Astrocyte (in vitro differentiated cells and primary cell): ENCODE results near the gene ULBP1. TPM values are rescaled to one million over a fixed set of nuclear protein-coding genes. Genes with fewer than 3 reads are reported as not detected.

Source experiments
- DNase-seq: peaks from one replicate; pipeline ENCODE4 v3.0.0-alpha.2; 2010; ENCODE audit warnings: low read depth
- FAIRE-seq: peaks from 2 replicates; lab custom pipeline; 2011; peaks lifted over from hg19 to GRCh38; lab: Jason Lieb, UNC
- H2AFZ ChIP-seq: 2 replicates; pipeline ENCODE4 v1.6.0; 2012; ENCODE audit warnings: low read depth, low read length, inconsistent platforms
- H3K27ac ChIP-seq: 2 replicates; pipeline ENCODE4 v1.5.1; 2011; ENCODE audit warnings: low read depth, low read length, inconsistent platforms
- H3K27me3 ChIP-seq: 2 replicates; pipeline ENCODE4 v1.6.0; 2011; ENCODE audit warnings: low read length, inconsistent platforms; ENCODE audit not compliant: insufficient read depth
- H3K36me3 ChIP-seq: 2 replicates; pipeline ENCODE4 v1.5.1; 2011; ENCODE audit warnings: low read length, inconsistent platforms; ENCODE audit not compliant: insufficient read depth
- H3K4me1 ChIP-seq: 2 replicates; pipeline ENCODE4 v1.5.1; 2011; ENCODE audit warnings: low read length, inconsistent platforms; ENCODE audit not compliant: insufficient read depth
- H3K4me2 ChIP-seq: 2 replicates; pipeline ENCODE4 v1.6.0; 2012; ENCODE audit warnings: low read length, inconsistent platforms
- H3K4me3 ChIP-seq: 2 replicates; pipeline ENCODE4 v1.5.1; 2011; ENCODE audit warnings: low read depth, mild to moderate bottlenecking, low read length, inconsistent platforms; ENCODE audit not compliant: insufficient read depth
- H3K79me2 ChIP-seq: 2 replicates; pipeline ENCODE4 v1.6.0; 2012; ENCODE audit warnings: mild to moderate bottlenecking, low read length, inconsistent platforms; ENCODE audit not compliant: insufficient read depth
- H3K9ac ChIP-seq: 2 replicates; pipeline ENCODE4 v1.6.0; 2012; ENCODE audit warnings: mild to moderate bottlenecking, low read length, inconsistent platforms
- H3K9me3 ChIP-seq: 2 replicates; pipeline ENCODE4 v1.5.1; 2012; ENCODE audit warnings: low read depth, mild to moderate bottlenecking, low read length, inconsistent platforms; ENCODE audit not compliant: insufficient read depth
- H4K20me1 ChIP-seq: 2 replicates; pipeline ENCODE4 v1.6.0; 2012; ENCODE audit warnings: low read length, inconsistent platforms; ENCODE audit not compliant: insufficient read depth
- H3K27ac Mint-ChIP-seq: one replicate; pipeline ENCODE4 v1.8.0; 2021; ENCODE audit warnings: mild to moderate bottlenecking, mixed read lengths; ENCODE audit not compliant: unreplicated experiment
- H3K27me3 Mint-ChIP-seq: one replicate; pipeline ENCODE4 v1.8.0; 2021; ENCODE audit warnings: low read depth, mixed read lengths; ENCODE audit not compliant: unreplicated experiment
- H3K36me3 Mint-ChIP-seq: one replicate; pipeline ENCODE4 v1.8.0; 2021; ENCODE audit warnings: low read depth, mixed read lengths; ENCODE audit not compliant: unreplicated experiment
- H3K4me1 Mint-ChIP-seq: one replicate; pipeline ENCODE4 v1.8.0; 2021; ENCODE audit warnings: low read depth, mixed read lengths; ENCODE audit not compliant: unreplicated experiment
- H3K4me3 Mint-ChIP-seq: one replicate; pipeline ENCODE4 v1.8.0; 2021; ENCODE audit warnings: mild to moderate bottlenecking, moderate library complexity, mixed read lengths; ENCODE audit not compliant: unreplicated experiment
- H3K9me3 Mint-ChIP-seq: one replicate; pipeline ENCODE4 v1.8.0; 2021; ENCODE audit warnings: mild to moderate bottlenecking, mixed read lengths; ENCODE audit not compliant: unreplicated experiment
- EZH2 ChIP-seq: IDR thresholded peaks from 2 replicates; pipeline ENCODE4 v1.6.1; 2012; ENCODE audit warnings: mild to moderate bottlenecking, low read length, inconsistent platforms; ENCODE audit not compliant: insufficient read depth
- total RNA-seq: library from RNA; stranded (reverse); gene quantifications from 2 replicates; pipeline ENCODE4 v1.2.1, GENCODE V29; 2021
- TF ChIP-seq, protein P1 (sequence below): IDR thresholded peaks from 2 replicates; pipeline ENCODE4 v1.5.1; 2011; ENCODE audit warnings: low read depth, mild to moderate bottlenecking, inconsistent platforms, low read length, moderate library complexity; ENCODE audit not compliant: insufficient read depth

Gene ULBP1
- total RNA-seq, 1 donor from 2014 or later: 7.4 TPM

DNA sequence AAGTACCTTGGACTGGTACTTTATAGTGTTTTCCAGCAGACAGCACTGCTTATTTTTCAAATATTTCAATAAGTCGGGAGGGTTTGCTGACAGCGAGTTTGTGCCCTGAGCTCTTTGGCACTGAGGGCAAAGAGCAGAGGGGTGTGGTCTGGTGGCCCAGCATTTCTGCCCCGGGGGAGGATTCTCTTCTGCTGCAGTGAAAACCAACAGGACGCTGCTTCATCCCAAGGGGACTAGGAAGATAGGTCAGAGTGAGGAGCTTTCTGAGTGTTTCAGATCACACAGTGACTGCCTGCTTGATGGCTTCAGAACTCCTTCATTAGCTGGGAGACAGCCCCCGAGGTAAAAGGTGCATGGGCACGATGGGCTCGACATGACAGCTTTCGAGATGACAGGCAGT is 13.3 kb upstream of the ULBP1 start:
- Mint-ChIP-seq H3K9me3 (peaks cover 4% of the 10 kb centered on the region), H3K27ac (no peak overlapping the region), H3K4me1 (peaks cover 2% of the 10 kb centered on the region), H3K4me3 (no peak overlapping the region), H3K27me3 (peaks cover 76% of the 10 kb centered on the region), H3K36me3 (peaks cover 4% of the 10 kb centered on the region)
- H3K36me3 ChIP-seq: no peaks in the 10 kb centered on the region
- H3K27ac ChIP-seq: no peak overlapping the region
- no peaks in the 10 kb centered on the region for H4K20me1 ChIP-seq
- H2AFZ ChIP-seq: no peak overlapping the region
- H3K9me3 ChIP-seq: no peaks in the 10 kb centered on the region
- no peaks in the 10 kb centered on the region for H3K4me1 ChIP-seq
- no peak overlapping the region for H3K9ac ChIP-seq
- no peaks in the 10 kb centered on the region for H3K79me2 ChIP-seq
- no peak for DNase-seq
- TF ChIP-seq EZH2: no peak
- TF ChIP-seq, protein P1, sequence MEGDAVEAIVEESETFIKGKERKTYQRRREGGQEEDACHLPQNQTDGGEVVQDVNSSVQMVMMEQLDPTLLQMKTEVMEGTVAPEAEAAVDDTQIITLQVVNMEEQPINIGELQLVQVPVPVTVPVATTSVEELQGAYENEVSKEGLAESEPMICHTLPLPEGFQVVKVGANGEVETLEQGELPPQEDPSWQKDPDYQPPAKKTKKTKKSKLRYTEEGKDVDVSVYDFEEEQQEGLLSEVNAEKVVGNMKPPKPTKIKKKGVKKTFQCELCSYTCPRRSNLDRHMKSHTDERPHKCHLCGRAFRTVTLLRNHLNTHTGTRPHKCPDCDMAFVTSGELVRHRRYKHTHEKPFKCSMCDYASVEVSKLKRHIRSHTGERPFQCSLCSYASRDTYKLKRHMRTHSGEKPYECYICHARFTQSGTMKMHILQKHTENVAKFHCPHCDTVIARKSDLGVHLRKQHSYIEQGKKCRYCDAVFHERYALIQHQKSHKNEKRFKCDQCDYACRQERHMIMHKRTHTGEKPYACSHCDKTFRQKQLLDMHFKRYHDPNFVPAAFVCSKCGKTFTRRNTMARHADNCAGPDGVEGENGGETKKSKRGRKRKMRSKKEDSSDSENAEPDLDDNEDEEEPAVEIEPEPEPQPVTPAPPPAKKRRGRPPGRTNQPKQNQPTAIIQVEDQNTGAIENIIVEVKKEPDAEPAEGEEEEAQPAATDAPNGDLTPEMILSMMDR: no peak
- no peak overlapping the region for H3K4me2 ChIP-seq
- no peak for FAIRE-seq
- peaks cover 39% of the 10 kb centered on the region for H3K27me3 ChIP-seq
- H3K4me3 ChIP-seq: no peak overlapping the region

DNA sequence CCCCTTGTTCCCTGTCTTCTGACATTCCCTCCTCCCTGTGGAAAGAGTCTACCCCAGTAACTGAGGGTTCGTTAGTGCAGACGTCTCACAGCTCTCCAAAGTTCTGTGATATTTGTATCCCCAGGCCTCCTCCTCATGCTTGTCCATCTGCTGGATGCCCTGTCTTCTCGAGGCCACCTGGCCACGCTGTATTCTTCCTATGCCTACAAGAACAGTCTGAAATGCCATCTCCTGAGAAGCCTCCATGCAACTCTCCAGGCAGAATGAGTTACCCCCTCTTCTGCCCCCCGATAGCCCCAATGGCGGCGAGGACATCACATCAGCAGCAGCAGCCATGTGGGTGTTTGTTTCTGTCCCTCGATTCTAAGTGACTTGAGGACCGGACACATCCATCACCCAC is 12.6 kb upstream of the ULBP1 start:
- DNase-seq (no peak), FAIRE-seq (no peak)
- no peaks in the 10 kb centered on the region for H4K20me1 ChIP-seq
- no peak overlapping the region for H3K4me2 ChIP-seq
- no peak for TF ChIP-seq EZH2
- TF ChIP-seq, protein P1: no peak
- Mint-ChIP-seq H3K27me3 (peaks cover 79% of the 10 kb centered on the region), H3K27ac (no peak overlapping the region), H3K36me3 (peaks cover 4% of the 10 kb centered on the region), H3K9me3 (peaks cover 4% of the 10 kb centered on the region), H3K4me1 (peaks cover 2% of the 10 kb centered on the region), H3K4me3 (no peak overlapping the region)
- no peaks in the 10 kb centered on the region for H3K4me1 ChIP-seq
- no peak overlapping the region for H3K4me3 ChIP-seq
- H3K79me2 ChIP-seq: no peaks in the 10 kb centered on the region
- H3K9ac ChIP-seq: no peak overlapping the region
- H3K9me3 ChIP-seq: no peaks in the 10 kb centered on the region
- H3K27me3 ChIP-seq: peaks cover 46% of the 10 kb centered on the region
- no peak overlapping the region for H2AFZ ChIP-seq
- H3K36me3 ChIP-seq: no peaks in the 10 kb centered on the region
- H3K27ac ChIP-seq: no peak overlapping the region

- no peaks in the 10 kb centered on the region for H3K9me3 ChIP-seq
- H3K27ac ChIP-seq: no peak overlapping the region
- Mint-ChIP-seq H3K27ac (no peak overlapping the region), H3K27me3 (peaks cover 78% of the 10 kb centered on the region), H3K36me3 (peaks cover 4% of the 10 kb centered on the region), H3K9me3 (peaks cover 4% of the 10 kb centered on the region), H3K4me1 (peaks cover 2% of the 10 kb centered on the region), H3K4me3 (no peak overlapping the region)
- DNase-seq (no peak), FAIRE-seq (no peak)
- H3K36me3 ChIP-seq: no peaks in the 10 kb centered on the region
- H3K4me2 ChIP-seq: no peak overlapping the region
- no peak overlapping the region for H3K9ac ChIP-seq
- peaks cover 49% of the 10 kb centered on the region for H3K27me3 ChIP-seq
- no peak overlapping the region for H3K4me3 ChIP-seq
- no peaks in the 10 kb centered on the region for H3K79me2 ChIP-seq
- no peak overlapping the region for H2AFZ ChIP-seq
- no peaks in the 10 kb centered on the region for H4K20me1 ChIP-seq
- TF ChIP-seq, protein P1: no peak
- TF ChIP-seq EZH2: no peak
- H3K4me1 ChIP-seq: no peaks in the 10 kb centered on the region
Observed at GRCh38 chr6:149951626-149952025, 12.1 kb upstream of the ULBP1 start.
